Peyer's patch (tissue), 4 donors: Measurements from ENCODE around the gene GUF1. TPM values are rescaled to one million over a fixed set of nuclear protein-coding genes. Genes with fewer than 3 reads are reported as not detected.

Experiments used
- DNase-seq, 3 donors: peaks; one replicate each; pipeline ENCODE4 v3.0.0-alpha.2; 2017 to 2019
- H3K27ac ChIP-seq, 4 donors: fragments of 200-600 bp; sonication (generic); one replicate each; pipeline ENCODE4 v1.5.1; 2016 to 2019
- H3K27me3 ChIP-seq, 2 donors: fragments of 200-600 bp; sonication (generic); one replicate each; pipeline ENCODE4 v1.5.1; 2019
- H3K36me3 ChIP-seq, 3 donors: fragments of 200-600 bp; sonication (generic); one replicate each; pipeline ENCODE4 v1.5.1; 2016 to 2019
- H3K4me1 ChIP-seq, 4 donors: fragments of 200-600 bp; sonication (generic); one replicate each; pipeline ENCODE4 v1.5.1; 2016 to 2019
- H3K4me3 ChIP-seq, 4 donors: fragments of 200-600 bp; sonication (generic); 1 replicate in 3 of 4; 2 replicates in 1 of 4; pipeline ENCODE4 v1.5.1; 2016 to 2019; ENCODE audit warnings: mild to moderate bottlenecking in 1 of 4
- H3K9me3 ChIP-seq, 4 donors: fragments of 200-600 bp; sonication (generic); one replicate each; pipeline ENCODE4 v1.5.1; 2016 to 2019; ENCODE audit warnings: mild to moderate bottlenecking in 1 of 4
- POLR2A ChIP-seq, 2 donors: fragments of 450-650 bp; IDR thresholded peaks; one replicate each; pipeline ENCODE4 v1.5.1; 2017; ENCODE audit warnings: antibody characterized with exemption in 2 of 2, mild to moderate bottlenecking in 2 of 2, moderate library complexity in 2 of 2
- total RNA-seq, 4 donors: library from RNA; depleted of rRNA; stranded (reverse); fragments of >200 nt; gene quantifications; one replicate each; pipeline ENCODE4 v1.1.0, GENCODE V29; 2016
- TF ChIP-seq, protein P1 (sequence below), 6 experiments: fragments of 450-650 bp in 4 of 6; fragments of 200-600 bp in 2 of 6; sonication (generic) in 1 of 6; IDR thresholded peaks; one replicate each; pipeline ENCODE4 v1.5.1; 2017 to 2019; ENCODE audit warnings: antibody characterized with exemption in 6 of 6, mild to moderate bottlenecking in 3 of 6, moderate library complexity in 1 of 6

Gene GUF1
- total RNA-seq, result 10 to 100 TPM; 14.6 to 26.6 (median 17.9) TPM

GRCh38 chr4:44678094-44679041 is at the start of gene GUF1:
TSS of gene GUF1 (plus strand) at chr4:44678420. CDS start at chr4:44678623, 203 bp downstream.
- Histone ChIP-seq H3K4me3 (peak within 1 kb of the TSS; percentile 69 to 94 (median 72)), H3K36me3 (peaks cover 0 to 20% (median 0%) of the 10 kb centered on the region in 3 donors), H3K27ac (peak within 1 kb of the TSS; percentile 78 to 91 (median 89)), H3K4me1 (peaks cover 0 to 17% (median 0%) of the 10 kb centered on the region in 4 donors), H3K27me3 (no peaks in the 10 kb centered on the region), H3K9me3 (no peaks in the 10 kb centered on the region)
- TF ChIP-seq POLR2A (IDR thresholded peaks at IDR 0.05), result peak; percentile 64 to 73
- TF ChIP-seq, protein P1, sequence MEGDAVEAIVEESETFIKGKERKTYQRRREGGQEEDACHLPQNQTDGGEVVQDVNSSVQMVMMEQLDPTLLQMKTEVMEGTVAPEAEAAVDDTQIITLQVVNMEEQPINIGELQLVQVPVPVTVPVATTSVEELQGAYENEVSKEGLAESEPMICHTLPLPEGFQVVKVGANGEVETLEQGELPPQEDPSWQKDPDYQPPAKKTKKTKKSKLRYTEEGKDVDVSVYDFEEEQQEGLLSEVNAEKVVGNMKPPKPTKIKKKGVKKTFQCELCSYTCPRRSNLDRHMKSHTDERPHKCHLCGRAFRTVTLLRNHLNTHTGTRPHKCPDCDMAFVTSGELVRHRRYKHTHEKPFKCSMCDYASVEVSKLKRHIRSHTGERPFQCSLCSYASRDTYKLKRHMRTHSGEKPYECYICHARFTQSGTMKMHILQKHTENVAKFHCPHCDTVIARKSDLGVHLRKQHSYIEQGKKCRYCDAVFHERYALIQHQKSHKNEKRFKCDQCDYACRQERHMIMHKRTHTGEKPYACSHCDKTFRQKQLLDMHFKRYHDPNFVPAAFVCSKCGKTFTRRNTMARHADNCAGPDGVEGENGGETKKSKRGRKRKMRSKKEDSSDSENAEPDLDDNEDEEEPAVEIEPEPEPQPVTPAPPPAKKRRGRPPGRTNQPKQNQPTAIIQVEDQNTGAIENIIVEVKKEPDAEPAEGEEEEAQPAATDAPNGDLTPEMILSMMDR (IDR thresholded peaks at IDR 0.05), result no peak
- DNase-seq, result peak; percentile 88 to 95 (median 94)

- Histone ChIP-seq H3K27me3 (no peaks in the 10 kb centered on the region), H3K9me3 (no peaks in the 10 kb centered on the region), H3K27ac (no peak overlapping the region), H3K4me3 (no peak overlapping the region), H3K36me3 (no peaks in the 10 kb centered on the region), H3K4me1 (no peaks in the 10 kb centered on the region)
- DNase-seq, result peak in 2 of 3 donors; percentile 17 to 50
- TF ChIP-seq POLR2A (IDR thresholded peaks at IDR 0.05), result no peak
- TF ChIP-seq, protein P1 (IDR thresholded peaks at IDR 0.05), result peak in 4 of 6 experiments; percentile 40 to 56 (median 44)
These were observed 48.8 kb upstream of the GUF1 start for GRCh38 chr4:44629280-44629866.

DNA sequence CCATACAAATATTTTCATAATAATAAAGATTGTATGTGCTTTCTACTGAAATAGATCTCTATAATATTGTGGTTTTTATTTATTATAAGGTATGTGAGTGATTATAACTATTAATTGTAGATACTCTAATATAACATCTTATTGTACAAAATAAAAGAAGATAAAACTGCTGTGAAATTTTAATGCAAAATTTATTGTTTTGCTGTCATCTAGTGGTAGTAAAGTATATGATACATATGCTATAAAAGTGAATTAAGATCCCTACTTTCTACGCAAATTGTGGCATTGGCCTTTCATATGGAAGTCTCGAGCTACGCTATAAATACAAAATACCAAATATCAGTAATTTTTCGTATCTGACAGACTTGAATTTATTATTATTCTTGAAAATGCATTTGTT is 46.1 kb upstream of the GUF1 start:
- H3K4me1 ChIP-seq, result no peaks in the 10 kb centered on the region
- H3K27ac ChIP-seq, result no peak overlapping the region
- H3K36me3 ChIP-seq, result no peaks in the 10 kb centered on the region
- DNase-seq, result no peak
- no peaks in the 10 kb centered on the region for H3K9me3 ChIP-seq
- TF ChIP-seq, protein P1 (IDR thresholded peaks at IDR 0.05), result no peak
- TF ChIP-seq POLR2A (IDR thresholded peaks at IDR 0.05), result no peak
- H3K4me3 ChIP-seq, result no peak overlapping the region
- no peaks in the 10 kb centered on the region for H3K27me3 ChIP-seq

- no peak overlapping the region for H3K4me3 ChIP-seq
- DNase-seq, result no peak
- H3K27ac ChIP-seq, result no peak overlapping the region
- H3K27me3 ChIP-seq, result no peaks in the 10 kb centered on the region
- H3K36me3 ChIP-seq, result no peaks in the 10 kb centered on the region
- no peaks in the 10 kb centered on the region for H3K4me1 ChIP-seq
- H3K9me3 ChIP-seq, result no peaks in the 10 kb centered on the region
- TF ChIP-seq, protein P1 (IDR thresholded peaks at IDR 0.05), result no peak
- no peak for TF ChIP-seq POLR2A (IDR thresholded peaks at IDR 0.05)
These were observed 45.5 kb upstream of the GUF1 start for GRCh38 chr4:44632733-44633132.

DNA sequence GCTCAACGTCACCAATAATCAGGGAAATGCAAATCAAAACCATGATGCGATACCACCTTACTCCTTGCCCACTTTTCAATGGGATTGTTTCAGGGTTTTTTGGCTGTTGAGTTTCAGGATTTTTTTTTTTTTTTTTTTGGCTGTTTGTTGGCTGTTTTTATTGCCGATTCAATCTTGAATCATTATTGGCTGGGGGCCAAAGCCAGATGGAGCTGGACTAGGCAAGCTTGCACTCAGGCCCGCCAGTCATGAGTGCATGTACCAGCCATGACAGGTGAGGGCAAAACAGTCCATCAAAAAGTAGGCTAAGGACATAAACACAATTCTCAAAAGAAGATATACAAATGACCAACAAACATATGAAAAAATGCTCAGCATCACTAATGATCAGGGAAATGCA is 40.1 kb upstream of the GUF1 start:
- Histone ChIP-seq H3K4me3 (no peak overlapping the region), H3K27ac (no peak overlapping the region), H3K9me3 (no peaks in the 10 kb centered on the region), H3K36me3 (no peaks in the 10 kb centered on the region), H3K4me1 (no peaks in the 10 kb centered on the region), H3K27me3 (no peaks in the 10 kb centered on the region)
- no peak for DNase-seq
- TF ChIP-seq, protein P1 (IDR thresholded peaks at IDR 0.05), result no peak
- TF ChIP-seq POLR2A (IDR thresholded peaks at IDR 0.05), result no peak
